ENCODE data around the gene WDR36. TPM values are rescaled to one million over a fixed set of nuclear protein-coding genes. Genes with fewer than 3 reads are reported as not detected.

WDR36 gene
- total and polyA plus RNA-seq, 2 donors from 2014 or later, result 4.5 to 31.8 TPM

- H3K9ac ChIP-seq (ENCODE audit: low read length in 3 of 3), result no peak overlapping the region
- TF ChIP-seq, protein P1, sequence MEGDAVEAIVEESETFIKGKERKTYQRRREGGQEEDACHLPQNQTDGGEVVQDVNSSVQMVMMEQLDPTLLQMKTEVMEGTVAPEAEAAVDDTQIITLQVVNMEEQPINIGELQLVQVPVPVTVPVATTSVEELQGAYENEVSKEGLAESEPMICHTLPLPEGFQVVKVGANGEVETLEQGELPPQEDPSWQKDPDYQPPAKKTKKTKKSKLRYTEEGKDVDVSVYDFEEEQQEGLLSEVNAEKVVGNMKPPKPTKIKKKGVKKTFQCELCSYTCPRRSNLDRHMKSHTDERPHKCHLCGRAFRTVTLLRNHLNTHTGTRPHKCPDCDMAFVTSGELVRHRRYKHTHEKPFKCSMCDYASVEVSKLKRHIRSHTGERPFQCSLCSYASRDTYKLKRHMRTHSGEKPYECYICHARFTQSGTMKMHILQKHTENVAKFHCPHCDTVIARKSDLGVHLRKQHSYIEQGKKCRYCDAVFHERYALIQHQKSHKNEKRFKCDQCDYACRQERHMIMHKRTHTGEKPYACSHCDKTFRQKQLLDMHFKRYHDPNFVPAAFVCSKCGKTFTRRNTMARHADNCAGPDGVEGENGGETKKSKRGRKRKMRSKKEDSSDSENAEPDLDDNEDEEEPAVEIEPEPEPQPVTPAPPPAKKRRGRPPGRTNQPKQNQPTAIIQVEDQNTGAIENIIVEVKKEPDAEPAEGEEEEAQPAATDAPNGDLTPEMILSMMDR (IDR thresholded peaks at IDR 0.05; ENCODE audit: borderline replicate concordance, extremely low read depth, insufficient read depth), result no peak
- no peaks in the 10 kb centered on the region for H3K27me3 ChIP-seq (ENCODE audit: control insufficient read depth, insufficient read depth, low read length)
- H3K4me1 ChIP-seq (ENCODE audit: control insufficient read depth in 2 of 3, insufficient read depth in 2 of 3, low read depth in 1 of 3, low read length in 3 of 3), result no peaks in the 10 kb centered on the region
- H3K36me3 ChIP-seq (ENCODE audit: control insufficient read depth in 2 of 3, insufficient read depth in 3 of 3, low read length in 3 of 3), result peaks cover 4 to 25% (median 14%) of the 10 kb centered on the region in 3 donors
- H3K27ac ChIP-seq (ENCODE audit: low read depth in 2 of 2, low read length in 2 of 2), result no peak overlapping the region
- no peak for FAIRE-seq
- H3K9me3 ChIP-seq (ENCODE audit: control insufficient read depth in 2 of 3, insufficient read depth in 1 of 3, low read length in 3 of 3), result no peaks in the 10 kb centered on the region
- DNase-seq, result no peak
- no peak overlapping the region for H3K4me3 ChIP-seq (ENCODE audit: low read length in 3 of 3)
- intact Hi-C loops (cut with DNase I), result no loop called here
Measured at GRCh38 chr5:111111956-111112355, 19.8 kb downstream of the WDR36 start.

GRCh38 chr5:111113678-111114077 lies 21.5 kb downstream of the WDR36 start:
- TF ChIP-seq, protein P1 (IDR thresholded peaks at IDR 0.05; ENCODE audit: borderline replicate concordance, extremely low read depth, insufficient read depth), result no peak
- H3K27me3 ChIP-seq (ENCODE audit: control insufficient read depth, insufficient read depth, low read length), result no peaks in the 10 kb centered on the region
- H3K9ac ChIP-seq (ENCODE audit: low read length in 3 of 3), result no peak overlapping the region
- H3K4me1 ChIP-seq (ENCODE audit: control insufficient read depth in 2 of 3, insufficient read depth in 2 of 3, low read depth in 1 of 3, low read length in 3 of 3), result no peaks in the 10 kb centered on the region
- DNase-seq, result no peak
- FAIRE-seq, result no peak
- intact Hi-C loops (cut with DNase I), result no loop called here
- no peaks in the 10 kb centered on the region for H3K9me3 ChIP-seq (ENCODE audit: control insufficient read depth in 2 of 3, insufficient read depth in 1 of 3, low read length in 3 of 3)
- H3K36me3 ChIP-seq (ENCODE audit: control insufficient read depth in 2 of 3, insufficient read depth in 3 of 3, low read length in 3 of 3), result peaks cover 8 to 15% (median 14%) of the 10 kb centered on the region in 3 donors
- no peak overlapping the region for H3K27ac ChIP-seq (ENCODE audit: low read depth in 2 of 2, low read length in 2 of 2)
- H3K4me3 ChIP-seq (ENCODE audit: low read length in 3 of 3), result no peak overlapping the region

DNA sequence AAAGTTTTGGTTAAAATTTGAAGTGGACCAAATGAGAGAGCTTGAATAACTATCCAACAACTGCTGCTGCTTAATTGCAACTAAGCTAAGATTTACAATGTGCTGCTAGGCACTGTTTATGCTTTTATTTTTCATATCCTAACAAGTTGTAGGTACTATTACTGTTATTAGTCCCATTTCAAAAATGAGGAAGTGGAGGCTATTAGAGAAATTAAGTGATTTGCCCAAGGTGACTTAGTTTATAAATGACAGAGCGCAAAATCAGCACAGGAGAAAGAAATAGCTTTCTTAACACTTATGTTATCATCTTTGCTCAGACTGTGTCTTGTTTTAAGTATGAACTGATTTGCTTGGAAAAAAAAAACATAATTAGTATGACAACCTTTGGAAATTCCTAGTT lies 23.1 kb downstream of the WDR36 start:
- TF ChIP-seq, protein P1 (IDR thresholded peaks at IDR 0.05; ENCODE audit: borderline replicate concordance, extremely low read depth, insufficient read depth), result no peak
- H3K9me3 ChIP-seq (ENCODE audit: control insufficient read depth in 2 of 3, insufficient read depth in 1 of 3, low read length in 3 of 3), result no peaks in the 10 kb centered on the region
- DNase-seq, result no peak
- no peak overlapping the region for H3K9ac ChIP-seq (ENCODE audit: low read length in 3 of 3)
- no peaks in the 10 kb centered on the region for H3K27me3 ChIP-seq (ENCODE audit: control insufficient read depth, insufficient read depth, low read length)
- no peaks in the 10 kb centered on the region for H3K4me1 ChIP-seq (ENCODE audit: control insufficient read depth in 2 of 3, insufficient read depth in 2 of 3, low read depth in 1 of 3, low read length in 3 of 3)
- no peak overlapping the region for H3K4me3 ChIP-seq (ENCODE audit: low read length in 3 of 3)
- H3K27ac ChIP-seq (ENCODE audit: low read depth in 2 of 2, low read length in 2 of 2), result no peak overlapping the region
- intact Hi-C loops (cut with DNase I), result no loop called here
- peaks cover 8 to 18% (median 15%) of the 10 kb centered on the region in 3 donors for H3K36me3 ChIP-seq (ENCODE audit: control insufficient read depth in 2 of 3, insufficient read depth in 3 of 3, low read length in 3 of 3)
- FAIRE-seq, result no peak

GRCh38 chr5:111116550-111116949 lies 24.4 kb downstream of the WDR36 start:
- TF ChIP-seq, protein P1 (IDR thresholded peaks at IDR 0.05; ENCODE audit: borderline replicate concordance, extremely low read depth, insufficient read depth), result no peak
- DNase-seq (no peak), FAIRE-seq (no peak)
- Histone ChIP-seq H3K9ac (ENCODE audit: low read length in 3 of 3) (no peak overlapping the region), H3K9me3 (ENCODE audit: control insufficient read depth in 2 of 3, insufficient read depth in 1 of 3, low read length in 3 of 3) (no peaks in the 10 kb centered on the region), H3K36me3 (ENCODE audit: control insufficient read depth in 2 of 3, insufficient read depth in 3 of 3, low read length in 3 of 3) (peaks cover 10 to 19% (median 17%) of the 10 kb centered on the region in 3 donors), H3K4me1 (ENCODE audit: control insufficient read depth in 2 of 3, insufficient read depth in 2 of 3, low read depth in 1 of 3, low read length in 3 of 3) (no peaks in the 10 kb centered on the region), H3K27me3 (ENCODE audit: control insufficient read depth, insufficient read depth, low read length) (no peaks in the 10 kb centered on the region), H3K27ac (ENCODE audit: low read depth in 2 of 2, low read length in 2 of 2) (no peak overlapping the region), H3K4me3 (ENCODE audit: low read length in 3 of 3) (no peak overlapping the region)
- intact Hi-C loops (cut with DNase I), result no loop called here

Measured in kidney (tissue), 14 donors.